ENCODE results near the gene CTIF.

The CTIF gene

GRCh38 chr18:48729404-48729803 is 190.6 kb downstream of the CTIF start:
- no peak for DNase-seq (ENCODE audit: low read depth in 2 of 2)

- no peak for DNase-seq (ENCODE audit: low read depth in 2 of 2)
Measured at GRCh38 chr18:48730010-48730409, 191.2 kb downstream of the CTIF start.

GRCh38 chr18:48732767-48733424 is 194.1 kb downstream of the CTIF start:
- DNase-seq (ENCODE audit: low read depth in 2 of 2) = no peak

- DNase-seq (ENCODE audit: low read depth in 2 of 2) = no peak
Measured at GRCh38 chr18:48733643-48734253, 194.9 kb downstream of the CTIF start.

- DNase-seq (ENCODE audit: low read depth in 2 of 2) = no peak
Measured at GRCh38 chr18:48734460-48734859, 195.6 kb downstream of the CTIF start.

GRCh38 chr18:48735080-48735676 is 196.3 kb downstream of the CTIF start:
- DNase-seq (ENCODE audit: low read depth in 2 of 2) = no peak

- DNase-seq (ENCODE audit: low read depth in 2 of 2) = no peak
Measured at GRCh38 chr18:48735681-48736255, 196.9 kb downstream of the CTIF start.

- no peak for DNase-seq (ENCODE audit: low read depth in 2 of 2)
Measured at GRCh38 chr18:48736321-48737260, 197.8 kb downstream of the CTIF start.

- no peak for DNase-seq (ENCODE audit: low read depth in 2 of 2)
Measured at GRCh38 chr18:48739266-48740067, 200.6 kb downstream of the CTIF start.

- DNase-seq (ENCODE audit: low read depth in 2 of 2) = no peak
Measured at GRCh38 chr18:48740068-48740440, 201.2 kb downstream of the CTIF start.

- DNase-seq (ENCODE audit: low read depth in 2 of 2) = no peak
Measured at GRCh38 chr18:48740851-48741485, 202.1 kb downstream of the CTIF start.

GRCh38 chr18:48741866-48742265 is 203.0 kb downstream of the CTIF start:
- no peak for DNase-seq (ENCODE audit: low read depth in 2 of 2)

GRCh38 chr18:48742304-48742703 is 203.5 kb downstream of the CTIF start:
- DNase-seq (ENCODE audit: low read depth in 2 of 2) = no peak

- no peak for DNase-seq (ENCODE audit: low read depth in 2 of 2)
Measured at GRCh38 chr18:48742706-48743475, 204.1 kb downstream of the CTIF start.

GRCh38 chr18:48743886-48744285 is 205.1 kb downstream of the CTIF start:
- DNase-seq (ENCODE audit: low read depth in 2 of 2) = no peak

- no peak for DNase-seq (ENCODE audit: low read depth in 2 of 2)
Measured at GRCh38 chr18:48745293-48745692, 206.5 kb downstream of the CTIF start.

- no peak for DNase-seq (ENCODE audit: low read depth in 2 of 2)
Measured at GRCh38 chr18:48749768-48750167, 210.9 kb downstream of the CTIF start.

GRCh38 chr18:48750485-48751175 is 211.8 kb downstream of the CTIF start:
- no peak for DNase-seq (ENCODE audit: low read depth in 2 of 2)
